ENCODE results near the gene DAAM1. TPM values are rescaled to one million over a fixed set of nuclear protein-coding genes. Genes with fewer than 3 reads are reported as not detected.

DAAM1 gene
- total RNA-seq, 1 donor = 22.0 TPM

DNA sequence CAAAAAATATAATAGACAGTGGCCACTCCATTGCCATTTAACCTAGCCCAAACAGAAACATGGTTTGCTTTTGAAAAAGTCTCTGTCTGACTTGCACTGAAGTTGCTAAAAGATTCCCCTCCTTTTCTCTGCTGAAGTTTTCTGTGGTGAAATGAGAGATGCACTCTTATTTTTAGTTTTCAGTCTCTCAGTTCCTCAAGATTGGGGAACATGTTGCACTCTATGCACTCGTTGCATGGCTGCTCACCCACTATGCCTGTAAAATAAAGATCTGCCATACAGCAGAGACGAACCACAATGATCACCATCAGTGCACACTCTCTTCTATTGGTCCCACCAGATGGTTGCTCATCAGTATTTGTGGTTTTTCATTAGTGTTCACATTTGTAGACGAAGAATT, 13.1 kb upstream of the DAAM1 start:
- TF ChIP-seq CTCF (IDR thresholded peaks at IDR 0.05; ENCODE audit: insufficient read depth, low read depth, low read length) = no peak
- DNase-seq (ENCODE audit: low read depth) = no peak
- H3K4me3 ChIP-seq (ENCODE audit: low read depth, low read length) = no peak overlapping the region

GRCh38 chr14:59176765-59177164, 11.7 kb upstream of the DAAM1 start:
- DNase-seq (ENCODE audit: low read depth) = no peak
- TF ChIP-seq CTCF (IDR thresholded peaks at IDR 0.05; ENCODE audit: insufficient read depth, low read depth, low read length) = no peak
- H3K4me3 ChIP-seq (ENCODE audit: low read depth, low read length) = no peak overlapping the region

- H3K4me3 ChIP-seq (ENCODE audit: low read depth, low read length) = no peak overlapping the region
- TF ChIP-seq CTCF (IDR thresholded peaks at IDR 0.05; ENCODE audit: insufficient read depth, low read depth, low read length) = no peak
- no peak for DNase-seq (ENCODE audit: low read depth)
Measured at GRCh38 chr14:59177262-59177661, 11.2 kb upstream of the DAAM1 start.

GRCh38 chr14:59181791-59182190, 6.7 kb upstream of the DAAM1 start:
- DNase-seq (ENCODE audit: low read depth) = no peak
- TF ChIP-seq CTCF (IDR thresholded peaks at IDR 0.05; ENCODE audit: insufficient read depth, low read depth, low read length) = no peak
- H3K4me3 ChIP-seq (ENCODE audit: low read depth, low read length) = no peak overlapping the region

DNA sequence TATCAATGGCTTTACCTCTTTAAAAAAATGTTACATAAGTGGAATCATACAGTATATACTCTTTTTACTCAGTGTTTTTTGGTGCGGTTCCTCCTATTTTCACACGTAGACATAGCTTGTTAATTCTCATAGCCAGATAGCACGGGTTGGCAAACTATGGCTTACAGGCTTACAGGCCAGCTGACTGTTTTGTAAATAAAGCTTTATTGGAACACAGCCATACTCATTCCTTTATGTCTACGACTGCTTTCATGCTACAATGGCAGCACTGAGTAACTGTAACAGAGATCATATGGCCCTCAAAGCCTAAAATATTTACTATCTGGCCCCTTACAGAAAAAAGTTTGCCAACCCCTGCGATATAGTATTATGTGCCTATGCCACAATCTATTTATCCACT, 5.8 kb upstream of the DAAM1 start:
- H3K4me3 ChIP-seq (ENCODE audit: low read depth, low read length) = no peak overlapping the region
- DNase-seq (ENCODE audit: low read depth) = peak; percentile 6
- no peak for TF ChIP-seq CTCF (IDR thresholded peaks at IDR 0.05; ENCODE audit: insufficient read depth, low read depth, low read length)

- DNase-seq (ENCODE audit: low read depth) = no peak
- TF ChIP-seq CTCF (IDR thresholded peaks at IDR 0.05; ENCODE audit: insufficient read depth, low read depth, low read length) = no peak
- H3K4me3 ChIP-seq (ENCODE audit: low read depth, low read length) = no peak overlapping the region
Measured at GRCh38 chr14:59183150-59183549, 5.3 kb upstream of the DAAM1 start.

- no peak for TF ChIP-seq CTCF (IDR thresholded peaks at IDR 0.05; ENCODE audit: insufficient read depth, low read depth, low read length)
- DNase-seq (ENCODE audit: low read depth) = no peak
- no peak overlapping the region for H3K4me3 ChIP-seq (ENCODE audit: low read depth, low read length)
Measured at GRCh38 chr14:59184396-59184795, 4.1 kb upstream of the DAAM1 start.
